Articular chondrocyte of knee joint (primary cell): ENCODE data around the gene HMG20A. TPM values are rescaled to one million over a fixed set of nuclear protein-coding genes. Genes with fewer than 3 reads are reported as not detected.

Source experiments
- total RNA-seq: library from RNA; depleted of rRNA; stranded (reverse); fragments of >200 nt; gene quantifications from 2 replicates; pipeline ENCODE4 v1.2.3, GENCODE V29; 2012

The HMG20A gene
- 33.3 and 36.3 TPM in 2 replicates for total RNA-seq

GRCh38 chr15:77420610-77421369, at the start of gene HMG20A:
Gene HMG20A, plus strand, starts transcription at chr15:77420888. Its CDS starts 37,520 bp downstream, at chr15:77458408.

GRCh38 chr15:77419836-77420609, 665 bp upstream of the HMG20A start, which contains the start of gene PEAK1:
Gene PEAK1, minus strand, starts transcription at chr15:77420104. Its CDS starts 238,178 bp downstream, at chr15:77181926.

Other genes with a start within 250 kb of the HMG20A start
- 130 and 166 TPM in 2 replicates for gene PEAK1, start 784 bp upstream of the HMG20A start, total RNA-seq
- 0.11 and 0.13 TPM in 2 replicates for gene LINGO1, start 212.0 kb downstream of the HMG20A start, total RNA-seq